WTC11 (cell line): ENCODE measurements around the gene TAF4. TPM values are rescaled to one million over a fixed set of nuclear protein-coding genes. Genes with fewer than 3 reads are reported as not detected.

Source experiments
- ATAC-seq: fragments of 200-7000 bp; cut with Tn5 transposase; 2 replicates; pipeline ENCODE4 v1.10.0; 2021; ENCODE audit warnings: mild to moderate bottlenecking, moderate library complexity
- CTCF ChIA-PET: fragments of 300-600 bp; sonication (Branson Sonifier 250); formaldehyde crosslinking; loops from one replicate; lab custom pipeline; 2021; ENCODE audit warnings: antibody characterized with exemption; lab: Charles Lee
- POLR2A ChIA-PET: fragments of 350-600 bp; sonication (Branson Sonifier 250); formaldehyde crosslinking; loops from one replicate; lab custom pipeline; 2021; ENCODE audit warnings: antibody characterized with exemption; lab: Charles Lee
- DNase-seq: peaks from one replicate; pipeline ENCODE4 v3.0.0; 2021; ENCODE audit warnings: low spot score
- H3K27ac Mint-ChIP-seq: 2 replicates; pipeline ENCODE4 v1.8.0; 2021; ENCODE audit warnings: mixed read lengths
- H3K27me3 Mint-ChIP-seq: 2 replicates; pipeline ENCODE4 v1.8.0; 2021; ENCODE audit warnings: low read depth, mild to moderate bottlenecking, moderate library complexity, mixed read lengths
- H3K36me3 Mint-ChIP-seq: 2 replicates; pipeline ENCODE4 v1.8.0; 2021; ENCODE audit warnings: mixed read lengths
- H3K4me1 Mint-ChIP-seq: 2 replicates; pipeline ENCODE4 v1.8.0; 2022; ENCODE audit warnings: mixed read lengths
- H3K4me3 Mint-ChIP-seq: 2 replicates; pipeline ENCODE4 v1.8.0; 2021; ENCODE audit warnings: mild to moderate bottlenecking, moderate library complexity, mixed read lengths
- H3K9me3 Mint-ChIP-seq: 2 replicates; pipeline ENCODE4 v1.8.0; 2021; ENCODE audit warnings: mixed read lengths
- AFF4 ChIP-seq: sonication (generic); formaldehyde crosslinking; IDR thresholded peaks from 2 replicates; pipeline ENCODE4 v1.8.1; 2023; ENCODE audit warnings: mild to moderate bottlenecking, missing genetic modification reagents, borderline replicate concordance
- ATF2 ChIP-seq: sonication (generic); formaldehyde crosslinking; IDR thresholded peaks from 2 replicates; pipeline ENCODE4 v1.8.1; 2022; ENCODE audit warnings: low read depth, missing genetic modification reagents, borderline replicate concordance
- CBFB ChIP-seq: sonication (generic); formaldehyde crosslinking; IDR thresholded peaks from 2 replicates; pipeline ENCODE4 v1.8.1; 2022; ENCODE audit warnings: mild to moderate bottlenecking, low read depth, missing genetic modification reagents
- ELF4 ChIP-seq: sonication (generic); formaldehyde crosslinking; IDR thresholded peaks from 2 replicates; pipeline ENCODE4 v1.8.1; 2022; ENCODE audit warnings: low read depth, mild to moderate bottlenecking, moderate library complexity, missing genetic modification reagents
- FOXK1 ChIP-seq: sonication (generic); formaldehyde crosslinking; IDR thresholded peaks from 2 replicates; pipeline ENCODE4 v1.8.0; 2022; ENCODE audit warnings: mild to moderate bottlenecking, moderate library complexity, missing genetic modification reagents
- HMGA2 ChIP-seq: fragments of 250-450 bp; sonication (Bioruptor Pico); IDR thresholded peaks from 2 replicates; pipeline ENCODE4 v1.4.0; 2021; ENCODE audit warnings: mild to moderate bottlenecking, moderate library complexity
- IRF2 ChIP-seq: sonication (generic); formaldehyde crosslinking; IDR thresholded peaks from 2 replicates; pipeline ENCODE4 v1.8.0; 2022; ENCODE audit warnings: low read depth, missing genetic modification reagents, borderline replicate concordance
- MXD4 ChIP-seq: fragments of 250-450 bp; sonication (Bioruptor Pico); IDR thresholded peaks from 2 replicates; pipeline ENCODE4 v1.8.0; 2021; ENCODE audit warnings: mild to moderate bottlenecking, moderate library complexity, borderline replicate concordance
- MYBL2 ChIP-seq: sonication (generic); formaldehyde crosslinking; IDR thresholded peaks from 2 replicates; pipeline ENCODE4 v1.8.1; 2023; ENCODE audit warnings: mild to moderate bottlenecking, moderate library complexity, missing genetic modification reagents
- NFYB ChIP-seq: sonication (generic); formaldehyde crosslinking; conservative IDR thresholded peaks from 2 replicates; pipeline ENCODE4 v1.8.0; 2022; ENCODE audit warnings: low read depth, missing genetic modification reagents
- RORB ChIP-seq: fragments of 250-450 bp; sonication (Bioruptor Pico); IDR thresholded peaks from 2 replicates; pipeline ENCODE4 v1.9.0; 2021; ENCODE audit warnings: mild to moderate bottlenecking
- SMAD4 ChIP-seq: sonication (generic); formaldehyde crosslinking; IDR thresholded peaks from 2 replicates; pipeline ENCODE4 v1.8.0; 2022; ENCODE audit warnings: mild to moderate bottlenecking, missing genetic modification reagents
- SP1 ChIP-seq: sonication (generic); formaldehyde crosslinking; conservative IDR thresholded peaks from 2 replicates; pipeline ENCODE4 v1.8.1; 2022; ENCODE audit warnings: missing genetic modification reagents
- ZNF219 ChIP-seq: sonication (generic); formaldehyde crosslinking; IDR thresholded peaks from 2 replicates; pipeline ENCODE4 v1.8.0; 2023; ENCODE audit warnings: missing genetic modification reagents, mild to moderate bottlenecking, borderline replicate concordance
- ZNF396 ChIP-seq: fragments of 250-450 bp; sonication (Bioruptor Pico); IDR thresholded peaks from 2 replicates; pipeline ENCODE4 v1.8.0; 2021; ENCODE audit warnings: mild to moderate bottlenecking, moderate library complexity, borderline replicate concordance
- total RNA-seq: library from RNA; stranded (reverse); gene quantifications from 3 replicates; pipeline ENCODE4 v1.2.3, GENCODE V29; 2021
- TF ChIP-seq, protein P1 (sequence below): sonication (generic); formaldehyde crosslinking; IDR thresholded peaks from 2 replicates; pipeline ENCODE4 v1.8.0; 2022; ENCODE audit warnings: mild to moderate bottlenecking, missing genetic modification reagents
- TF ChIP-seq, protein P2 (sequence below): sonication (generic); formaldehyde crosslinking; IDR thresholded peaks from 2 replicates; pipeline ENCODE4 v1.8.1; 2023; ENCODE audit warnings: mild to moderate bottlenecking, missing genetic modification reagents
- TF ChIP-seq, protein P3 (sequence below): sonication (generic); formaldehyde crosslinking; IDR thresholded peaks from 2 replicates; pipeline ENCODE4 v1.8.0; 2023; ENCODE audit warnings: missing genetic modification reagents

TAF4 gene
- total RNA-seq, 1 experiment from 2014 or later, result 34.4 TPM

GRCh38 chr20:62050166-62051120 lies 15.2 kb downstream of the TAF4 start:
- Mint-ChIP-seq H3K4me3 (no peak overlapping the region), H3K9me3 (no peaks in the 10 kb centered on the region), H3K27ac (peak overlapping the region; percentile 83), H3K27me3 (no peaks in the 10 kb centered on the region), H3K4me1 (peaks cover 62% of the 10 kb centered on the region), H3K36me3 (peaks cover 8% of the 10 kb centered on the region)
- peak; percentile 5 for DNase-seq
- TF ChIP-seq IRF2 (CRISPR knock-in tag) (no peak), ELF4 (CRISPR knock-in tag) (no peak), SP1 (CRISPR knock-in tag) (no peak), SMAD4 (CRISPR knock-in tag) (no peak), AFF4 (CRISPR knock-in tag) (no peak), CBFB (CRISPR knock-in tag) (no peak), RORB (CRISPR knock-in tag) (no peak), MYBL2 (no peak), ZNF396 (CRISPR knock-in tag) (no peak), ATF2 (CRISPR knock-in tag) (no peak), ZNF219 (CRISPR knock-in tag) (no peak)
- ATAC-seq, result no peak
- POLR2A ChIA-PET, result interaction anchor here (0.6 kb wide), 1 partner anchor 32 kb away, joined by 3 read pairs; no protein-coding TSS in a partner anchor
- CTCF ChIA-PET, result no interaction called here

DNA sequence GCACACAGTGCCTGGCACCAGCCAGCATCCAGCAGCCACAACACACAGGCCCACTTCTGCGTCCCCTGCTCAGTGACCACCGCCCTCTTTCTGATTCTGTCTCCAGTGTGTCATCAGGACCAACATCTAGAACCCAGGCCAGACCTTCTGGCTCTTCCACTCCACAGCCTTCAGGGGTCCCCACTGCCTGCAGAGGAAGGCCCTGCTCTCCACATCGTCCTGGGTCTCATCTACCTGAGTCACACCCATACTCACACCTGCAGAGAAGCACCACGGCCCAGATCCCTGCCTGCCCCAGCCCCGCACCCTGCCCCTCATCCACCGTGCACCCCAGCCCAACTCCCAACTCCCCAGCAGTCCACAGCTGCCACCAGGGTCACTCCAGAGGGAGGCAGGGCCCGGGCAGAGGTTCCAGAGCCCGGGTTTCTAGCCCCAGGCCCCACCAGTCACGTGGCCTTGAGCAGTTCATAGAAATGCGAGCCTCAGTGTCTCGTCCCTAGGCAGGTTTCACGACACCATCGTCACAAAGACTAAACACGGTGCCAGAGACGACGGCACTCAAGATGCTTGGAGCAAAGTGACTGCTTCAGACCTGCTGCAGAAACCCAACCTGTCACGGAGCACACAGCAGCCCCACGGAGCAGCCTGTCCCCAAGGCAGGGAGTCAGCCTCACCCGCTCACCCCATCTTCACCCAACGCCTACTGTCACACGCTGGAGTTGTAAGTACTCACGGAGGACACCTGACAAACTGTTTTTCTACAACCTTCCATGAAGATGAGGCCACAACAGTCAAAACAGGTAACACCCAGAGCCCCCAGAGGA lies 16.1 kb downstream of the TAF4 start:
- Mint-ChIP-seq H3K36me3 (peaks cover under 1% of the 10 kb centered on the region), H3K4me3 (no peak overlapping the region), H3K27me3 (no peaks in the 10 kb centered on the region), H3K27ac (no peak overlapping the region), H3K9me3 (no peaks in the 10 kb centered on the region), H3K4me1 (peaks cover 71% of the 10 kb centered on the region)
- ATAC-seq (no peak), DNase-seq (peak; percentile 8)
- ChIA-PET CTCF (interaction anchor here (2.5 kb wide), 1 partner anchor 39 kb away, joined by 11 read pairs; no protein-coding TSS in a partner anchor), POLR2A (interaction anchor here (0.6 kb wide), 1 partner anchor 31 kb away, joined by 3 read pairs; no protein-coding TSS in a partner anchor)
- TF ChIP-seq, protein P1, sequence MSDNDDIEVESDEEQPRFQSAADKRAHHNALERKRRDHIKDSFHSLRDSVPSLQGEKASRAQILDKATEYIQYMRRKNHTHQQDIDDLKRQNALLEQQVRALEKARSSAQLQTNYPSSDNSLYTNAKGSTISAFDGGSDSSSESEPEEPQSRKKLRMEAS (CRISPR knock-in tag), result no peak
- TF ChIP-seq NFYB (CRISPR knock-in tag) (no peak), HMGA2 (no peak), MXD4 (CRISPR knock-in tag) (no peak), FOXK1 (CRISPR knock-in tag) (no peak), IRF2 (CRISPR knock-in tag) (no peak)
- TF ChIP-seq, protein P2, sequence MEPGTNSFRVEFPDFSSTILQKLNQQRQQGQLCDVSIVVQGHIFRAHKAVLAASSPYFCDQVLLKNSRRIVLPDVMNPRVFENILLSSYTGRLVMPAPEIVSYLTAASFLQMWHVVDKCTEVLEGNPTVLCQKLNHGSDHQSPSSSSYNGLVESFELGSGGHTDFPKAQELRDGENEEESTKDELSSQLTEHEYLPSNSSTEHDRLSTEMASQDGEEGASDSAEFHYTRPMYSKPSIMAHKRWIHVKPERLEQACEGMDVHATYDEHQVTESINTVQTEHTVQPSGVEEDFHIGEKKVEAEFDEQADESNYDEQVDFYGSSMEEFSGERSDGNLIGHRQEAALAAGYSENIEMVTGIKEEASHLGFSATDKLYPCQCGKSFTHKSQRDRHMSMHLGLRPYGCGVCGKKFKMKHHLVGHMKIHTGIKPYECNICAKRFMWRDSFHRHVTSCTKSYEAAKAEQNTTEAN (CRISPR knock-in tag), result no peak
- TF ChIP-seq, protein P3, sequence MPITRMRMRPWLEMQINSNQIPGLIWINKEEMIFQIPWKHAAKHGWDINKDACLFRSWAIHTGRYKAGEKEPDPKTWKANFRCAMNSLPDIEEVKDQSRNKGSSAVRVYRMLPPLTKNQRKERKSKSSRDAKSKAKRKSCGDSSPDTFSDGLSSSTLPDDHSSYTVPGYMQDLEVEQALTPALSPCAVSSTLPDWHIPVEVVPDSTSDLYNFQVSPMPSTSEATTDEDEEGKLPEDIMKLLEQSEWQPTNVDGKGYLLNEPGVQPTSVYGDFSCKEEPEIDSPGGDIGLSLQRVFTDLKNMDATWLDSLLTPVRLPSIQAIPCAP (CRISPR knock-in tag), result no peak
